ENCODE measurements around the gene TUSC2.

TUSC2 gene

DNA sequence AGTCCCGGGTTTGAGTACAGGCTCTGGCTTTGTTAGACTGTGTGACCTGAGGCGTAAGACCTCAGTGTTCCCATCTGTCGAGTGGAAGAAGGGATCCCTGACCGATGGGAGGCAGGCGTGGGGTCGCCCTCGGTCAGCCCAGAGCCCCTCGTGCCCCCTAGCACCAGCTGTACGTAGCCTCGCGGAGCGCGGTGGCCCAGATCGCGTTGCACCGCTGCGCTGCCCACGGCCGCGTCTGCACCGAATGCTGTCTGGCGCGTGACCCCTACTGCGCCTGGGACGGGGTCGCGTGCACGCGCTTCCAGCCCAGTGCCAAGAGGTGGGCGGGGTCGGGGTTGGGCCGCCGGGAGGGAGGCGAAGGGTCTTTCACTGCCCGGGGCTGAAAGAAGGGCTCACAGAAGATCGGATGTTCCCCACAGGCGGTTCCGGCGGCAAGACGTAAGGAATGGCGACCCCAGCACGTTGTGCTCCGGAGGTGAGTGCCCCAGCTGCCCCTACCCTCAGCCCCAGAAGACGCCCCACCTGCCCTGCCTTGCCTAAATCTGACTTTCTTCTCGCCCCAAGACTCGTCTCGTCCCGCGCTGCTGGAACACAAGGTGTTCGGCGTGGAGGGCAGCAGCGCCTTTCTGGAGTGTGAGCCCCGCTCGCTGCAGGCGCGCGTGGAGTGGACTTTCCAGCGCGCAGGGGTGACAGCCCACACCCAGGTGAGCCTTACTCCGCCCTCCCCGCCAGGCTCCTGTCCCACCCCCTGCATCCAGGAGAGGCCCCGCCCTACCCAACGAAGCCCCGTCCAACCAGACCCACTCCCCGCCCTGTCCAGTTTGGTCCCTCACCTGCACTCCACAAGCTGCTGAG lies 52.7 kb downstream of the TUSC2 start:
- no peaks in the 10 kb centered on the region for H3K36me3 ChIP-seq (ENCODE audit: low read length)
- no peaks in the 10 kb centered on the region for H3F3A ChIP-seq (ENCODE audit: insufficient read depth)
- no peak overlapping the region for H3K9ac ChIP-seq (ENCODE audit: low read length)
- no peak overlapping the region for H3K27ac ChIP-seq (ENCODE audit: low read depth, low read length)
- no peaks in the 10 kb centered on the region for H3K27me3 ChIP-seq (ENCODE audit: low read length)
- no peaks in the 10 kb centered on the region for H3K9me2 ChIP-seq (replicated peaks; ENCODE audit: insufficient read depth, low read length)
- no peak overlapping the region for H3K4me2 ChIP-seq (ENCODE audit: low read depth, low read length, poor library complexity, severe bottlenecking)
- no peaks in the 10 kb centered on the region for H4K20me1 ChIP-seq (ENCODE audit: low read depth, low read length)
- TF ChIP-seq EZH2phosphoT487 (conservative IDR thresholded peaks at IDR 0.05; ENCODE audit: low read length) (no peak), CTCF (IDR thresholded peaks at IDR 0.05; ENCODE audit: insufficient read depth, low read length, poor library complexity, severe bottlenecking) (no peak)
- no peaks in the 10 kb centered on the region for H3K79me2 ChIP-seq (ENCODE audit: insufficient read depth, low read length)
- no peak overlapping the region for H3K4me3 ChIP-seq (ENCODE audit: insufficient read depth, low read length, poor library complexity, severe bottlenecking)
- no peak overlapping the region for H2AFZ ChIP-seq (ENCODE audit: low read depth, low read length, severe bottlenecking)
- no peaks in the 10 kb centered on the region for H3K9me3 ChIP-seq (ENCODE audit: insufficient read depth, low read length)

Measured in SU-DHL-6 (cell line).